ENCODE results near the gene FERMT1.
"Not testable (repeated sequence)": the region's sequence is repeated elsewhere in the genome, so short reads cannot be mapped to it uniquely, and the experiment has no call there.

The FERMT1 gene

GRCh38 chr20:6070829-6071695, 51.8 kb downstream of the FERMT1 start:
- no peak for DNase-seq (ENCODE audit: low read depth)

- no peak for DNase-seq (ENCODE audit: low read depth)
Observed at GRCh38 chr20:6069669-6070068, 53.2 kb downstream of the FERMT1 start.

GRCh38 chr20:6067763-6068318, 55.0 kb downstream of the FERMT1 start:
- DNase-seq (ENCODE audit: low read depth), result no peak

GRCh38 chr20:6066582-6066981, 56.2 kb downstream of the FERMT1 start:
- DNase-seq (ENCODE audit: low read depth), result no peak

GRCh38 chr20:6061544-6061943, 61.3 kb downstream of the FERMT1 start:
- DNase-seq (ENCODE audit: low read depth), result no peak

GRCh38 chr20:6060213-6060612, 62.6 kb downstream of the FERMT1 start:
- DNase-seq (ENCODE audit: low read depth), result no peak

GRCh38 chr20:6058684-6059295, 64.0 kb downstream of the FERMT1 start:
- no peak for DNase-seq (ENCODE audit: low read depth)

- DNase-seq (ENCODE audit: low read depth), result no peak
Observed at GRCh38 chr20:6057691-6058090, 65.1 kb downstream of the FERMT1 start.

GRCh38 chr20:6057139-6057538, 65.7 kb downstream of the FERMT1 start:
- no peak for DNase-seq (ENCODE audit: low read depth)

- DNase-seq (ENCODE audit: low read depth), result no peak
Observed at GRCh38 chr20:6055981-6056569, 66.8 kb downstream of the FERMT1 start.

GRCh38 chr20:6055161-6055783, 67.6 kb downstream of the FERMT1 start:
- DNase-seq (ENCODE audit: low read depth), result no peak

- DNase-seq (ENCODE audit: low read depth), result not testable (repeated sequence)
Observed at GRCh38 chr20:6054689-6055051, 68.2 kb downstream of the FERMT1 start.

- DNase-seq (ENCODE audit: low read depth), result no peak
Observed at GRCh38 chr20:6053776-6054688, 68.8 kb downstream of the FERMT1 start, which contains the start of gene LRRN4. Gene LRRN4, minus strand, starts transcription at chr20:6054060. Its CDS starts 1,261 bp downstream, at chr20:6052799.

GRCh38 chr20:6053064-6053775, 69.6 kb downstream of the FERMT1 start:
- no peak for DNase-seq (ENCODE audit: low read depth)

GRCh38 chr20:6051505-6051904, 71.3 kb downstream of the FERMT1 start:
- DNase-seq (ENCODE audit: low read depth), result peak; percentile 60

GRCh38 chr20:6048391-6048790, 74.4 kb downstream of the FERMT1 start:
- DNase-seq (ENCODE audit: low read depth), result no peak

- no peak for DNase-seq (ENCODE audit: low read depth)
Observed at GRCh38 chr20:6046432-6046831, 76.4 kb downstream of the FERMT1 start.

GRCh38 chr20:6045566-6045965, 77.3 kb downstream of the FERMT1 start:
- peak; percentile 60 for DNase-seq (ENCODE audit: low read depth)

GRCh38 chr20:6044115-6044514, 78.7 kb downstream of the FERMT1 start:
- no peak for DNase-seq (ENCODE audit: low read depth)

- no peak for DNase-seq (ENCODE audit: low read depth)
Observed at GRCh38 chr20:6041808-6042265, 81.0 kb downstream of the FERMT1 start.

Measured in fibroblast of gingiva (primary cell).